ENCODE data around the gene PNN. TPM values are rescaled to one million over a fixed set of nuclear protein-coding genes. Genes with fewer than 3 reads are reported as not detected.

Gene PNN
- total and polyA plus RNA-seq, 9 of the 15 experiments (the other 6 are each of a cell fraction or from before 2014, with no cell fraction given) = 30.2 to 188 (median 69.7) TPM

GRCh38 chr14:39175445-39176262 is 600 bp downstream of the PNN start:
- BruUV-seq (replicated peaks) = TSS peak; percentile 71
- Histone ChIP-seq H3K4me1 (replicated peaks in 1 of 2; ENCODE audit: control insufficient read depth in 2 of 2, insufficient read depth in 2 of 2, low read length in 2 of 2) (peaks cover 9 to 18% of the 10 kb centered on the region in 2 experiments; a peak in 4 of 5 replicates), H4K20me1 (replicated peaks; ENCODE audit: control insufficient read depth, insufficient read depth, low read length) (no peaks in the 10 kb centered on the region), H3K79me2 (ENCODE audit: control insufficient read depth, insufficient read depth, low read length) (peaks cover 40% of the 10 kb centered on the region), H3K27ac (ENCODE audit: extremely low read depth, low read depth, low read length) (peak overlapping the region; percentile 94), H3K9ac (ENCODE audit: insufficient read depth in 1 of 2, low read depth in 2 of 2, low read length in 2 of 2) (peak overlapping the region; percentile 96 to 99), H2AFZ (ENCODE audit: low read depth, low read length) (peak overlapping the region; percentile 71; the same call in 1 of the 2 replicates), H3K36me3 (ENCODE audit: control insufficient read depth, insufficient read depth, low read length) (peaks cover 49% of the 10 kb centered on the region), H3K4me2 (ENCODE audit: insufficient read depth, low read length) (peak overlapping the region; percentile 83), H3K27me3 (ENCODE audit: control insufficient read depth in 2 of 2, insufficient read depth in 2 of 2, low read length in 2 of 2) (no peaks in the 10 kb centered on the region), H3K9me3 (replicated peaks; ENCODE audit: control insufficient read depth, insufficient read depth, low read depth, low read length) (no peaks in the 10 kb centered on the region), H3K9me1 (ENCODE audit: control insufficient read depth, insufficient read depth, low read length) (no peaks in the 10 kb centered on the region), H3K4me3 (peak overlapping the region; percentile 90)
- peak; percentile 16 for ATAC-seq
- FAIRE-seq = no peak
- 2% methylated on average over 21 of the region's 36 CpGs for WGBS (ENCODE audit: insufficient coverage, low coverage, missing lambda C conversion rate)
- ChIA-PET POLR2A (interaction anchor here (0.6 to 1.4 kb wide), 9 partner anchors 9 to 134 kb away, joined by 3 to 9 read pairs (median 3); no protein-coding TSS in a partner anchor), CTCF (ENCODE audit: low intra/inter-chr PET ratio) (interaction anchor here (0.7 kb wide), 1 partner anchor 10 kb away, joined by 3 read pairs; no protein-coding TSS in a partner anchor)
- intact Hi-C loops (cut with micrococcal nuclease) = loop anchor here (2.0 to 10.0 kb wide), 3 partner anchors 31 to 89 kb away; partner anchors contain the start of gene GEMIN2
- DNase-seq (ENCODE audit: extremely low read depth in 1 of 4, low spot score in 3 of 4) = peak in 3 of 4 experiments; percentile 27 to 54 (median 47)
- in situ Hi-C loops (cut with MboI) = no loop called here
- TF ChIP-seq CCNT2 (IDR thresholded peaks at IDR 0.05; ENCODE audit: borderline replicate concordance, extremely low read depth, insufficient read length, low read depth, low read length) (peak; percentile 15), ZNF347 (CRISPR knock-in tag; IDR thresholded peaks at IDR 0.05; ENCODE audit: low read depth) (no peak), EP400 (IDR thresholded peaks at IDR 0.05) (0 out of 2 replicates have a peak, but pooled peaks have one; percentile 15), CREBBP (IDR thresholded peaks at IDR 0.05; ENCODE audit: low read depth, low read length) (no peak), ZNF407 (IDR thresholded peaks at IDR 0.05; ENCODE audit: low read depth) (no peak), HLTF (IDR thresholded peaks at IDR 0.05) (no peak), ZNF639 (CRISPR knock-in tag; conservative IDR thresholded peaks at IDR 0.05 in 1 of 2, IDR thresholded peaks at IDR 0.05 in 1 of 2) (no peak)
- TF ChIP-seq, protein P1, sequence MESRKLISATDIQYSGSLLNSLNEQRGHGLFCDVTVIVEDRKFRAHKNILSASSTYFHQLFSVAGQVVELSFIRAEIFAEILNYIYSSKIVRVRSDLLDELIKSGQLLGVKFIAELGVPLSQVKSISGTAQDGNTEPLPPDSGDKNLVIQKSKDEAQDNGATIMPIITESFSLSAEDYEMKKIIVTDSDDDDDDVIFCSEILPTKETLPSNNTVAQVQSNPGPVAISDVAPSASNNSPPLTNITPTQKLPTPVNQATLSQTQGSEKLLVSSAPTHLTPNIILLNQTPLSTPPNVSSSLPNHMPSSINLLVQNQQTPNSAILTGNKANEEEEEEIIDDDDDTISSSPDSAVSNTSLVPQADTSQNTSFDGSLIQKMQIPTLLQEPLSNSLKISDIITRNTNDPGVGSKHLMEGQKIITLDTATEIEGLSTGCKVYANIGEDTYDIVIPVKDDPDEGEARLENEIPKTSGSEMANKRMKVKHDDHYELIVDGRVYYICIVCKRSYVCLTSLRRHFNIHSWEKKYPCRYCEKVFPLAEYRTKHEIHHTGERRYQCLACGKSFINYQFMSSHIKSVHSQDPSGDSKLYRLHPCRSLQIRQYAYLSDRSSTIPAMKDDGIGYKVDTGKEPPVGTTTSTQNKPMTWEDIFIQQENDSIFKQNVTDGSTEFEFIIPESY (CRISPR knock-in tag; IDR thresholded peaks at IDR 0.05) = no peak

Data from K562 (cell line).